Adrenal gland (tissue), 5 donors: ENCODE measurements around the gene ZNF608.

Experiments used
- CTCF ChIP-seq, 6 experiments: fragments of 450-650 bp in 4 of 6; fragments of 200-600 bp in 2 of 6; sonication (generic) in 1 of 6; IDR thresholded peaks; 1 replicate in 5 of 6; 2 replicates in 1 of 6; pipeline versions ENCODE4 v1.5.1 to v1.8.0; 2016 to 2021; ENCODE audit warnings: antibody characterized with exemption in 6 of 6, mild to moderate bottlenecking in 2 of 6, moderate library complexity in 1 of 6
- POLR2A ChIP-seq, 2 donors: fragments of 450-650 bp; IDR thresholded peaks; one replicate each; pipeline ENCODE4 v1.6.1; 2017; ENCODE audit warnings: antibody characterized with exemption in 2 of 2, mild to moderate bottlenecking in 2 of 2, moderate library complexity in 1 of 2
- donor health status: DM: no; HTN: no; CAD: no.

- TF ChIP-seq CTCF (IDR thresholded peaks at IDR 0.05) (no peak), POLR2A (IDR thresholded peaks at IDR 0.05) (no peak)
Measured at GRCh38 chr5:124726631-124727362, 19.6 kb downstream of the ZNF608 start.
